ENCODE data around the gene APOA4. TPM values are rescaled to one million over a fixed set of nuclear protein-coding genes. Genes with fewer than 3 reads are reported as not detected.

The APOA4 gene
- total RNA-seq, 4 donors from 2014 or later, result 2.6 to 3.5 TPM; not detected in 2

DNA sequence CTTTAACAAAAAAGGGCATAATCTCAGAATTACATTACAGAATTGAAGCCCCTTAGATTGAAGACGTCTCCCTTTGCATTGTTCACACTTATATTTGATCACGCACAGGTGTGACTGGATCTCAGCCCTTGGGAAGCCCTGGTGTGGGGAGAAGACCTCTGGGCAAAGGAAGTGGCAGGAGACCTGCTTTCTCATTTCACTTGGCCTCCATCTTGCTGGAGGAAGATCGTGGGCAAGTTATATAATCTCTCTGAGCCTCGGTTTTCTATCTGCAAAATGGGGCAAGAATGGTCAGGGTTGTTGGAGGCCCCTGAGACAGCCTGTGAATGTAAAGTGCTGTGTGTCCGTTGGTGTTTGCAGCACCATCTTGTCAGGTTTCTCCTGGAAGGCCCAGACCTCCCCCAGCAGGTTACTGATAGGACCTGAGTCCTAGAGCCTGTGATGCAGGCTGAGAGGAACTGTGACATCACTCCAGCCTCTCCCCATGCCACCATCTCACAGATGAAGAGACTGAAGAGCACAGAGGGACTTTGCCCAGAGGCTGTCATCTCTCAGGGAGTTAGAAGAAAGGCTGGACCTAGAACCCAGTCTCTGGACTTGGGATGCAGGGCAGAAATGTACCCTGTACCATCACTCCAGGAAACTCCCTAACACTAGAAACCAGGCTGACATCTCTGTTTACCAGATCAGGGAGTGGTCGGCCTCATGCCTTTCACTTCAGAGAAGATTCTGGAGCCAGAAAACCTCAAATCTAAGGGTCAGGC is 15.4 kb upstream of the APOA4 start:
- DNase-seq, result no peak
- Histone ChIP-seq H3K27ac (no peak overlapping the region), H3K27me3 (no peaks in the 10 kb centered on the region), H3K4me3 (no peak overlapping the region), H3K4me1 (peaks cover 10 to 14% of the 10 kb centered on the region in 2 donors), H3K36me3 (peaks cover 0 to 1% of the 10 kb centered on the region in 2 donors), H3K9me3 (no peaks in the 10 kb centered on the region)
- TF ChIP-seq POLR2A (IDR thresholded peaks at IDR 0.05), result no peak
- TF ChIP-seq, protein P1, sequence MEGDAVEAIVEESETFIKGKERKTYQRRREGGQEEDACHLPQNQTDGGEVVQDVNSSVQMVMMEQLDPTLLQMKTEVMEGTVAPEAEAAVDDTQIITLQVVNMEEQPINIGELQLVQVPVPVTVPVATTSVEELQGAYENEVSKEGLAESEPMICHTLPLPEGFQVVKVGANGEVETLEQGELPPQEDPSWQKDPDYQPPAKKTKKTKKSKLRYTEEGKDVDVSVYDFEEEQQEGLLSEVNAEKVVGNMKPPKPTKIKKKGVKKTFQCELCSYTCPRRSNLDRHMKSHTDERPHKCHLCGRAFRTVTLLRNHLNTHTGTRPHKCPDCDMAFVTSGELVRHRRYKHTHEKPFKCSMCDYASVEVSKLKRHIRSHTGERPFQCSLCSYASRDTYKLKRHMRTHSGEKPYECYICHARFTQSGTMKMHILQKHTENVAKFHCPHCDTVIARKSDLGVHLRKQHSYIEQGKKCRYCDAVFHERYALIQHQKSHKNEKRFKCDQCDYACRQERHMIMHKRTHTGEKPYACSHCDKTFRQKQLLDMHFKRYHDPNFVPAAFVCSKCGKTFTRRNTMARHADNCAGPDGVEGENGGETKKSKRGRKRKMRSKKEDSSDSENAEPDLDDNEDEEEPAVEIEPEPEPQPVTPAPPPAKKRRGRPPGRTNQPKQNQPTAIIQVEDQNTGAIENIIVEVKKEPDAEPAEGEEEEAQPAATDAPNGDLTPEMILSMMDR (IDR thresholded peaks at IDR 0.05 in 4 of 5, conservative IDR thresholded peaks at IDR 0.05 in 1 of 5), result no peak
- in situ Hi-C loops (cut with MboI; ENCODE audit: low sequenced_read_pairs in 4 of 4) (no loop called here), intact Hi-C loops (cut with DNase I; ENCODE audit: low total_unique reads) (no loop called here)
- no peak for ATAC-seq

DNA sequence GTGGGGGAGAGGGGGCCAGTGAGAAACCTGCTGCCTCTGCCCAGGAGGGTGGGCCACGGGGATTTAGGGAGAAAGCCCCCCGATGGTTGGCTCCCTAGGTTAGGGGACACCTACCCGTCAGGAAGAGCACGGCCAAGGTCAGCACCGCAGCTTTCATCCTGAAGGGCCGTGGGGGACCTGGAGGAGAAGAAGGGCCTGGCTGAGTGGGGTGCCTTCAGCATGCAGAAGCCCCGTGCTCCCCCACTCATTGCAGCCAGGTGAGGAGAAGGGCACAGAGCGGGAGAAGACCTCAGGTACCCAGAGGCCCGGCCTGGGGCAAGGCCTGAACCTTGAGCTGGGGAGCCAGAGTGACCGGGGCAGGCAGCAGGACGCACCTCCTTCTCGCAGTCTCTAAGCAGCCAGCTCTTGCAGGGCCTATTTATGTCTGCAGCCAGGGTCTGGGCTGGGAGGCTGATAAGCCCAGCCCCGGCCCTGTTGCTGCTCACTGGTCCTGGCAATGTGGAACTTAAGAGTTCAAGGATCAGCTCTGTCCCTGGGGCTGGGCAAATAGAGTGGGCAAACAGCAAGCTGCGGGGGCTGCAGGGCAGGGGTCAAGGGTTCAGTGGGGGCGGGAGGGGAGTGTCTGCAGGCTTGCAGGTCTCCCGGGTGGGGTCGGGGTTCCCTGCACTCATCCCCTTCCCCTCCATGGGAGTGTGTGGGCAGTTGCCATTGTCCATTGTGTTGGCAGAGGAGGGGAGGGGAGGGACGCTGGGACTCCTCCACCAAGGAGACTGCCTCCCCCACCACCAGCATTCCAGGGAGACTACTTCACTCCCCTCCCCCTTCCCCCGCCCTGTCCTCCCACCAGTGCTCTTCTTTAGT is 14.4 kb upstream of the APOA4 start, which contains the start of gene APOA1:
TSS of gene APOA1 (minus strand) at position 392 of the 861 bp plus-strand sequence. CDS start at position 157, 235 bp downstream.
- no peak for TF ChIP-seq POLR2A (IDR thresholded peaks at IDR 0.05)
- intact Hi-C loops (cut with DNase I; ENCODE audit: low total_unique reads), result no loop called here
- H3K27me3 ChIP-seq, result no peaks in the 10 kb centered on the region
- no peaks in the 10 kb centered on the region for H3K36me3 ChIP-seq
- in situ Hi-C loops (cut with MboI; ENCODE audit: low sequenced_read_pairs in 4 of 4), result no loop called here
- no peak for ATAC-seq
- H3K4me1 ChIP-seq, result peaks cover 10 to 14% of the 10 kb centered on the region in 2 donors
- H3K9me3 ChIP-seq, result no peaks in the 10 kb centered on the region
- no peak within 1 kb of the TSS for H3K4me3 ChIP-seq
- DNase-seq, result no peak
- H3K27ac ChIP-seq, result peak within 1 kb of the TSS in 3 of 4 donors; percentile 63 to 70 (median 69)

GRCh38 chr11:116836632-116836991 is 13.5 kb upstream of the APOA4 start:
- in situ Hi-C loops (cut with MboI; ENCODE audit: low sequenced_read_pairs in 4 of 4) (no loop called here), intact Hi-C loops (cut with DNase I; ENCODE audit: low total_unique reads) (loop anchor here (1.0 kb wide), 1 partner anchor 45 kb away; the partner anchor contains the start of gene APOA5)
- Histone ChIP-seq H3K4me3 (no peak overlapping the region), H3K27me3 (no peaks in the 10 kb centered on the region), H3K9me3 (no peaks in the 10 kb centered on the region), H3K4me1 (peaks cover 10 to 14% of the 10 kb centered on the region in 2 donors), H3K27ac (peak overlapping the region in 3 of 4 donors; percentile 63 to 70 (median 69)), H3K36me3 (no peaks in the 10 kb centered on the region)
- ATAC-seq (no peak), DNase-seq (no peak)
- TF ChIP-seq, protein P1 (IDR thresholded peaks at IDR 0.05 in 4 of 5, conservative IDR thresholded peaks at IDR 0.05 in 1 of 5), result no peak
- no peak for TF ChIP-seq POLR2A (IDR thresholded peaks at IDR 0.05)

- Histone ChIP-seq H3K4me3 (peak overlapping the region; percentile 43 to 55 (median 44)), H3K27me3 (no peaks in the 10 kb centered on the region), H3K9me3 (no peaks in the 10 kb centered on the region), H3K36me3 (no peaks in the 10 kb centered on the region), H3K27ac (peak overlapping the region; percentile 63 to 70 (median 66)), H3K4me1 (peaks cover 10 to 14% of the 10 kb centered on the region in 2 donors)
- in situ Hi-C loops (cut with MboI; ENCODE audit: low sequenced_read_pairs in 4 of 4) (no loop called here), intact Hi-C loops (cut with DNase I; ENCODE audit: low total_unique reads) (loop anchor here (1.0 kb wide), 1 partner anchor 45 kb away; the partner anchor contains the start of gene APOA5)
- no peak for TF ChIP-seq POLR2A (IDR thresholded peaks at IDR 0.05)
- TF ChIP-seq, protein P1 (IDR thresholded peaks at IDR 0.05 in 4 of 5, conservative IDR thresholded peaks at IDR 0.05 in 1 of 5), result peak; percentile 34 to 70 (median 63)
- DNase-seq, result peak; percentile 65 to 87
- peak; percentile 78 to 82 for ATAC-seq
These were observed 12.9 kb upstream of the APOA4 start for GRCh38 chr11:116835791-116836631.
